SK-N-SH treated with all-trans-retinoic acid at 6 μM for 48 hours (cell line): Measurements from ENCODE around the gene HHAT.

Experiments
- ATAC-seq: fragments of 200-7000 bp; cut with Tn5 transposase; 3 replicates; pipeline ENCODE4 v1.9.1; 2020; ENCODE audit warnings: mild to moderate bottlenecking, moderate library complexity
- ARNTL ChIP-seq: fragments of 450-650 bp; formaldehyde crosslinking; IDR thresholded peaks from 2 replicates; pipeline ENCODE4 v1.5.0; 2020; ENCODE audit warnings: low read depth, mild to moderate bottlenecking, moderate library complexity, borderline replicate concordance
- BACH2 ChIP-seq: fragments of 250-450 bp; sonication (Bioruptor Pico); IDR thresholded peaks from 2 replicates; pipeline ENCODE4 v1.9.0; 2021; ENCODE audit warnings: mild to moderate bottlenecking, borderline replicate concordance
- CREB5 ChIP-seq: fragments of 250-450 bp; sonication (Bioruptor Pico); IDR thresholded peaks from 2 replicates; pipeline ENCODE4 v1.5.1; 2020; ENCODE audit warnings: low read depth, mild to moderate bottlenecking, moderate library complexity
- CSDC2 ChIP-seq: fragments of 250-450 bp; sonication (Bioruptor Pico); IDR thresholded peaks from 2 replicates; pipeline ENCODE4 v1.5.0; 2020; ENCODE audit warnings: mild to moderate bottlenecking, moderate library complexity
- CSRNP3 ChIP-seq: fragments of 250-450 bp; sonication (Bioruptor Pico); IDR thresholded peaks from 2 replicates; pipeline ENCODE4 v1.5.1; 2021; ENCODE audit warnings: mild to moderate bottlenecking, moderate library complexity
- GLIS3 ChIP-seq: fragments of 250-450 bp; sonication (Bioruptor Pico); IDR thresholded peaks from 2 replicates; pipeline ENCODE4 v1.5.0; 2020; ENCODE audit warnings: mild to moderate bottlenecking, moderate library complexity
- ISL1 ChIP-seq: fragments of 250-450 bp; sonication (Bioruptor Pico); IDR thresholded peaks from 2 replicates; pipeline ENCODE4 v2.1.2; 2022; ENCODE audit warnings: mild to moderate bottlenecking, moderate library complexity
- OSR1 ChIP-seq: fragments of 250-450 bp; sonication (Bioruptor Pico); IDR thresholded peaks from 2 replicates; pipeline ENCODE4 v1.8.0; 2022; ENCODE audit warnings: moderate library complexity, mild to moderate bottlenecking, inconsistent platforms
- PATZ1 ChIP-seq: fragments of 250-450 bp; sonication (Bioruptor Pico); IDR thresholded peaks from 2 replicates; pipeline ENCODE4 v1.8.0; 2020; ENCODE audit warnings: mild to moderate bottlenecking, moderate library complexity, borderline replicate concordance
- POU6F1 ChIP-seq: fragments of 250-450 bp; sonication (Bioruptor Pico); IDR thresholded peaks from 2 replicates; pipeline ENCODE4 v1.8.0; 2021; ENCODE audit warnings: low read depth, mild to moderate bottlenecking, moderate library complexity, borderline replicate concordance
- RARB ChIP-seq: fragments of 250-450 bp; sonication (Bioruptor Pico); IDR thresholded peaks from 2 replicates; pipeline ENCODE4 v1.8.0; 2021; ENCODE audit warnings: mild to moderate bottlenecking, moderate library complexity
- TCF4 ChIP-seq: fragments of 250-450 bp; sonication (Bioruptor Pico); IDR thresholded peaks from 2 replicates; pipeline ENCODE4 v1.8.0; 2021; ENCODE audit warnings: mild to moderate bottlenecking, moderate library complexity, borderline replicate concordance
- TOX ChIP-seq: fragments of 250-450 bp; sonication (Bioruptor Pico); IDR thresholded peaks from 2 replicates; pipeline ENCODE4 v1.8.0; 2021; ENCODE audit warnings: mild to moderate bottlenecking, moderate library complexity, borderline replicate concordance
- TSHZ2 ChIP-seq: fragments of 250-450 bp; sonication (Bioruptor Pico); IDR thresholded peaks from 2 replicates; pipeline ENCODE4 v1.5.0; 2020; ENCODE audit warnings: mild to moderate bottlenecking, moderate library complexity
- ZC3H10 ChIP-seq: fragments of 250-450 bp; sonication (Bioruptor Pico); IDR thresholded peaks from 2 replicates; pipeline ENCODE4 v1.5.1; 2021; ENCODE audit warnings: mild to moderate bottlenecking, moderate library complexity
- ZFP3 ChIP-seq: fragments of 250-450 bp; sonication (Bioruptor Pico); IDR thresholded peaks from 2 replicates; pipeline ENCODE4 v1.5.0; 2020; ENCODE audit warnings: mild to moderate bottlenecking, moderate library complexity
- ZFP30 ChIP-seq: fragments of 450-650 bp; formaldehyde crosslinking; IDR thresholded peaks from 2 replicates; pipeline ENCODE4 v1.5.0; 2022; ENCODE audit warnings: mild to moderate bottlenecking, moderate library complexity
- ZNF565 ChIP-seq: fragments of 450-650 bp; formaldehyde crosslinking; conservative IDR thresholded peaks from 2 replicates; pipeline ENCODE4 v1.5.0; 2020; ENCODE audit warnings: low read depth, mild to moderate bottlenecking, moderate library complexity

The HHAT gene

GRCh38 chr1:210722410-210723081 is 393.8 kb downstream of the HHAT start:
- TF ChIP-seq ZNF565 (CRISPR knock-in tag), result no peak
- TF ChIP-seq OSR1 (CRISPR knock-in tag), result no peak
- TF ChIP-seq ARNTL (CRISPR knock-in tag), result no peak
- TF ChIP-seq CREB5 (CRISPR knock-in tag), result no peak
- no peak for TF ChIP-seq BACH2 (CRISPR knock-in tag)
- TF ChIP-seq GLIS3, result no peak
- no peak for TF ChIP-seq TOX (CRISPR knock-in tag)
- no peak for TF ChIP-seq TCF4 (CRISPR knock-in tag)
- TF ChIP-seq ZFP3 (CRISPR knock-in tag), result no peak
- TF ChIP-seq ZC3H10, result no peak
- no peak for TF ChIP-seq ZFP30 (CRISPR knock-in tag)
- TF ChIP-seq CSRNP3 (CRISPR knock-in tag), result no peak
- TF ChIP-seq POU6F1 (CRISPR knock-in tag), result no peak
- TF ChIP-seq TSHZ2 (CRISPR knock-in tag), result no peak
- TF ChIP-seq ISL1 (CRISPR knock-in tag), result no peak
- ATAC-seq, result peak; percentile 63; the same call in 1 of the 3 replicates

- no peak for ATAC-seq
- TF ChIP-seq CSDC2 (no peak), OSR1 (CRISPR knock-in tag) (no peak), GLIS3 (no peak), ZFP3 (CRISPR knock-in tag) (no peak), PATZ1 (CRISPR knock-in tag) (no peak), POU6F1 (CRISPR knock-in tag) (no peak), RARB (CRISPR knock-in tag) (no peak), TSHZ2 (CRISPR knock-in tag) (no peak)
These were observed 394.9 kb downstream of the HHAT start for GRCh38 chr1:210723646-210724045.
